Activated CD8-positive, alpha-beta memory T cell treated with anti-CD3 and anti-CD28 coated beads for 36 hours (primary cell): ENCODE results near the gene DYNC1H1. TPM values are rescaled to one million over a fixed set of nuclear protein-coding genes. Genes with fewer than 3 reads are reported as not detected.

Source experiments
- CTCF ChIA-PET: fragments of 350-600 bp; sonication (Branson Sonifier 250); formaldehyde crosslinking; loops from one replicate; lab custom pipeline; 2021; ENCODE audit warnings: antibody characterized with exemption; lab: Charles Lee
- POLR2A ChIA-PET: fragments of 350-600 bp; sonication (Branson Sonifier 250); formaldehyde crosslinking; loops from one replicate; lab custom pipeline; 2021; ENCODE audit warnings: antibody characterized with exemption; lab: Charles Lee
- total RNA-seq, 2 experiments: library from RNA; stranded (reverse); gene quantifications; one replicate each; pipeline ENCODE4 v1.2.3, GENCODE V29; 2021

The DYNC1H1 gene
- total RNA-seq, 2 experiments from 2014 or later = 253 to 261 TPM

DNA sequence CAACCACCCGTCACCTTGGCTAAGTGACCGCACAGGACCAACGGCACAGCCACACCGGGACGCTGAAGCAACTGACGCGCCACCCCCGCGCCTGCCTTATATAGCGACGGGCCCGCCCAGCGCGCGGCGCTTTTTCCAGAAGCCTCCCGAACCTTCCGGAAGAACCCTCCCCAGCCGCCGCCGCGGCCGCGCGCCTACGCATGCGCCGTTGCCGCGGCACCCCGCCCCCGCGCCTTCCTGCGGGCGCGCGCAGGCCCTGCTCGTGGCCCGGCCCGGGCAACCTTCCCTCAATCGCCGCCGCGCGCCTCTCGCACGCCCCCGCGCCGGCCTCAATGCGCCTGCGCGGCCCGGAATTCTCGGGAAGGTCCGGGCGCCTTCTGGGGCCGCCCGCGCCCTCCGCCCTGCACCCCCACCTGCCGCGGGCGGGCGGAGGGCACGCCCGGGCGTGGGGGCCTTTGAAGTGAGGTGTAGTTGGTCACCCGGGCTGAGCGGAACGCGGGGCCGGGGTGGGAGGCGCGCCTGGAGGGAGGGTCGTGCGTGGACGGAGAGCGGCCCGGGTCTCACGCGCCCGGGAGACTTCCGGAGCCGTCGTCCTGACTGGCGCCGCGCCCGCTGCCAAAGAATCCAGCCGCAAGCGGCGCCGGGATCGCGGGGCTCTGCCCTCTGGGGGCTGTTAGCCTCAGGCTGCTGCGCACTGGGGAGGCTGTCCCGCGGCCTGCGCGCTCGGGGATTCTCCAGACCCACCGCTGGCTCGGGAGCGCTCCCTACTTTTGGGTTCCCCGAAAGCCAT, 122.8 kb downstream of the DYNC1H1 start, which contains the start of gene HSP90AA1:
TSS of gene HSP90AA1 (minus strand) at position 73 of the 790 bp plus-strand sequence. CDS start 666 bp downstream, outside the sequence.
- ChIA-PET CTCF (interaction anchor here (0.7 to 1.4 kb wide), 4 partner anchors 9 to 318 kb away, joined by 3 to 6 read pairs (median 4); no protein-coding TSS in a partner anchor), POLR2A (interaction anchor here (0.6 to 1.0 kb wide), 3 partner anchors 14 to 141 kb away, joined by 3 to 5 read pairs (median 4); no protein-coding TSS in a partner anchor)

DNA sequence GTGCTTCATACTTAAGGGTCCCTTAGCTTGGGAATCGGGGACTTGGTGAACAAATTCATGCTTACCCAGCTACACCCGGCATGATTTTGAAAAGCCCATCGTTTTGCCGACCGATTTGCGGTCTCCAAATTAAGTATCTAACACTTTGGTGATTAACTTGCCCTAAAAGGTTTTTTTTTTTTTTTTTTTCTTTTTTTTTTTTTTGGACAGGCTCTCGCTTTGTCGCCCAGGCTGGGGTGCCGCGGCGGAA, 123.3 kb downstream of the DYNC1H1 start:
- ChIA-PET CTCF (interaction anchor here (0.7 to 1.4 kb wide), 4 partner anchors 9 to 319 kb away, joined by 3 to 6 read pairs (median 4); no protein-coding TSS in a partner anchor), POLR2A (interaction anchor here (0.5 to 1.8 kb wide), 6 partner anchors 10 to 468 kb away, joined by 3 to 6 read pairs (median 4); no protein-coding TSS in a partner anchor)

DNA sequence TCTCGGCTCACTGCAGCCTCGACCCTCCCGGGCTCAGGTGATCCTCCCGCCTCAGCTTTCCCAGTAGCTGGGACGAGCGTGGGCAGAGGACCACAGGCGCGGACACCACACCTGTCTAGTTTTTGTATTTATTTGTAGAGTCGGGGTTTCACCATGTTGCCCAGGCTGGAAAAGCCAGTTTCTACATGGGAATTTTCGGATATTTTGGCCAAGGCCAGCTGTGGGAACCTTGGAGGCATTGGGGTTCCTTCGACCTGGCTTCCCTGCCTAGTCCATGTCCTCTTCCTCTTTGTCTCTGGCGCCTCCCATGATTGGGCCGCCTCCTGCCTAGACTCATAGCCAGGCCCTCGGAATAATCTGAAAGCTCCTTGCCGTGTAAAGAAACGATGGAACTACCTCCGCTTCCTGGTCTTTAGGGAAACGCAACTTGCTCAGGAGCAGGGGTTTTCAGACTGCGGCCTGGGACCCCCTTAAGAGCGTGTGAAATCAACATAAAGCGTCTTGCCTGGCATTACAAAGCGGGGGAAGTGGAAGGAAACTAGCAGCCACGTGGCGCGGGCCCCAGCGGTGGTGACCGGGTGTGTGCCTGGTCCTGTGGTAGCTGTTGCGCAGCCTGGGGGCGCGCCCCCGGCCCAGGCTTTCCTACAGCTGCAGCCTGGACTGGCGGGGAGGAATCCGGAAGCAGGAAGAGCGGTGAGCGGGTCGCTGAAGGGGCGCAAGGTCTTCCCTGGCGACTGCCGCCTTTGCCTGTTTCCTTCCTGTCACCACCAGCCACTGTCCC, 123.8 kb downstream of the DYNC1H1 start:
- CTCF ChIA-PET = interaction anchor here (0.7 to 1.4 kb wide), 5 partner anchors 8 to 319 kb away, joined by 3 to 6 read pairs (median 4); no protein-coding TSS in a partner anchor

DNA sequence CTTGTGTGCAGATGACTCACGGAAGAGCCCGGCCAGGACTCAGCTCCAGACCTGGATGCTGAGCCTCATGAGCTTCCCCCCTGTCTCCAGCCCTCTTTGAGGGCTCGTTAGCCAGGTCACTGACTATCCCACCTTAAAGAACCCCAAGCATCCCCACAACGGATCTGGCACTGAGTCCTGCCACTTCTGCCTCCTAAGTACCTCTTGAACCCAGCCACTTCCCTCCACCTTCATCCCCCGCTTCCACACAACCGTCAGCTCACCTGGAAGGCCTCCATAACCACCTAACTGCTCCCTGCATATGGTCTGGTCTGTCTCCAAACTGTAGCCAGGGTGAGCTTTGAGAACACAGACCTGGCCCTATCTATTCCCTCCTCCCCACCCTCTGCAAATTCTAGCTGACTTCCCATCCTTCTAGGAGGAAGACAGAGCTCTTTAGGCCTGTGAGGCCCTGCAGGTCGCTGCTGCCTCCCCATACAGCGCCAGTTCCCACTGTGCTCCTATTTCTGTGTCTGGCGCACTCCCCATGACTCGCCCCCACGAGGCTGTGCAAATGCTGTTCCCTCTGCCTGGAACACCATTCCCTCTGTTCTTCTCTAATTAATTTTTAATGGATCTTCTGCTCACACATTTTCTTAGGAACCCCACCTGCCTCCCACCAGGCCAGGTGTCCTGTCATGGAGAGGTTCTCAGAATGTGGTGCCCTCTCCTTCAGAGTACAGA, 125.4 kb downstream of the DYNC1H1 start:
- ChIA-PET CTCF (no interaction called here), POLR2A (interaction anchor here (1.0 to 1.8 kb wide), 2 partner anchors 12 to 14 kb away, joined by 3 to 6 read pairs; no protein-coding TSS in a partner anchor)

More for the DNA sequence above, 123.8 kb downstream of the DYNC1H1 start:
- POLR2A ChIA-PET = interaction anchor here (0.5 to 1.8 kb wide), 8 partner anchors 9 to 1716 kb away, joined by 3 to 11 read pairs (median 4); no protein-coding TSS in a partner anchor

DNA sequence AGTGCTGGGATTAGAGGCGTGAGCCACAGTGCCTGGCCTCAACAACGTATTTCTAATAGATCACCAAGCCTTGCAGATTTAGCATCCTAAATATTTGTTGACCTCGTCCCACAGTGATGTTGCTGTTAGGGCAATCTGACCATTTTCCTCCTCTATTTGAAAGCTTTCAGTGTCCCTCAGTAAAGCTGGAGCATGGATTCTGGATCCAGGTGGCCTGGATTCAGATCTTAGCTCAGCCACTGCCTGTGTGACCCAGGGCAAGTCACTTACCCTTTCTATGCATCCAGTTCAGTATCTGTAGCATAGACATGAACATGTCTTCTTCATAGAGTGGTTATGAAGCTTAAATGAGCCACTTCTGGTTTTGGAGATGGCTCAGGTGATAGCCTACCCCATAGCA, 126.3 kb downstream of the DYNC1H1 start:
- ChIA-PET POLR2A (no interaction called here), CTCF (interaction anchor here (1.2 kb wide), 1 partner anchor 223 kb away, joined by 4 read pairs; no protein-coding TSS in a partner anchor)

DNA sequence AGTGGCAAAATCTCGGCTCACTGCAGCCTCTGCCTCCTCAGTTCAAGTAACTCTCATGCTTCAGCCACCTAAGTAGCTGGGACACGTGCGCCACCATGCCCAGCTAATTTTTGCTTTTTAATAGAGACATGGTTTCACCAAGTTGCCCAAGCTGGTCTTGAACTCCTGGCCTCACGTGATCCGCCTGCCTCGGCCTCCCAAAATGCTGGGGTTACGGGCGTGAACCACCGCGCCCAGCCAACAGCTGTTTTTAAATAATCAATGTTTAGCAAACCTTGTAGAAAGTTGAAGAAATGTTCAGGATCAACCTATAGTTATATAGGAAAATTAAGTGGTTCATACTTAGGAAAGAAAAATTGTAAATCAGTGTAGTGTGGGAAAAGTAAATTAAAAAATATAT, 128.4 kb downstream of the DYNC1H1 start:
- ChIA-PET POLR2A (no interaction called here), CTCF (interaction anchor here (1.8 kb wide), 1 partner anchor 221 kb away, joined by 4 read pairs; no protein-coding TSS in a partner anchor)

DNA sequence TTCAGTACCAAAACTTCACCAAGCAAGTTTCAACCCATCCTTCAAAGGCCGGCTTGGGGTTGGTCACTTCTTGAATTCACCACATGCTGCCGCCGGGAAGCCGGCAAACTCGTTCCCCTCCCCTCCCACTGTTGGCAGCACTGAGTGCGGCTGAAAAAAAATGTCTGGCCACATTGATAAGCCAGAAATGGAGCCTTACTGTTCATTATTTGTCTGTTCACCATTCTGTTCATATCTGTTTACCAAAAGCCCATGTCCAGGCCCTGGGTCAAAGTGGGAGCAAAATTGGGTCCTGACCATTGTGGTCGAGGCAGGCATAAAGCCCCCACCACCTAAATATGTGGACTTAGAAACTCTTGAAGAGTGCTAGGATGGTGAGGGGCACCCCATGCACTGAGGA, 129.7 kb downstream of the DYNC1H1 start:
- CTCF ChIA-PET = interaction anchor here (0.5 to 1.8 kb wide), 2 partner anchors 40 to 220 kb away, joined by 4 read pairs; no protein-coding TSS in a partner anchor
- POLR2A ChIA-PET = no interaction called here

DNA sequence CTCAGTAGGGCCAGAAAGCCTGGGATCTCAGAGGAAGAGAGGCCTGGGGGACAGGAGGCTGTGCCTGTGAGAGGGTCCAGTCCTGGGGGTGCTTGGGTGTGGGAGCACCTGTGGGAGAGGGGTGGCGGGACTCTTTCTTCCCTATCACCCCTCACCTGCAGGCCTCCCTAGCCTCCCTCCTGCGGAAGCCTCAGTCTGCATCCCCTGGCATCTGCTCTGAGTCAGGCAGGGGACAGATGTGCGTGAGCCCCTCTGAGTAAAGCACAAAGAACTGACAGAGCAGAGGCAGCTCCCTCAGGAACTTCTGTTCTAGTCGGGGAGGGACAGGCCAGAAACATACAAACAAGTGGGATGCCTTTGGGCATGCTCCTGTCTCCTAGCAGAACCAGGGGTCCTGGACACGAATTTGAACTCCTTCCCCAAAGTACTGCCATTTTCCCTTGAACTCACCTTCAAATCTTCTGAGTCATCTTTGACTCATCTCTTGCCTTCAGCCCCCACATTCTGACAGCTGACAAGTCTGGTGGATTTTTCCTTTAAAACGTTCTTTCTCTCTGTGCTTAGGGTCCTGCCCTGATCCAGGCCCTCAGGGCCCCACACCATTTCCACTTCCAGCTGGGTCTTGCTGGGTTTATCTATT, 131.0 kb downstream of the DYNC1H1 start:
- POLR2A ChIA-PET = no interaction called here
- CTCF ChIA-PET = interaction anchor here (0.8 to 2.1 kb wide), 11 partner anchors 11 to 219 kb away, joined by 3 to 11 read pairs (median 3); partner anchors contain the start of gene DYNC1H1

DNA sequence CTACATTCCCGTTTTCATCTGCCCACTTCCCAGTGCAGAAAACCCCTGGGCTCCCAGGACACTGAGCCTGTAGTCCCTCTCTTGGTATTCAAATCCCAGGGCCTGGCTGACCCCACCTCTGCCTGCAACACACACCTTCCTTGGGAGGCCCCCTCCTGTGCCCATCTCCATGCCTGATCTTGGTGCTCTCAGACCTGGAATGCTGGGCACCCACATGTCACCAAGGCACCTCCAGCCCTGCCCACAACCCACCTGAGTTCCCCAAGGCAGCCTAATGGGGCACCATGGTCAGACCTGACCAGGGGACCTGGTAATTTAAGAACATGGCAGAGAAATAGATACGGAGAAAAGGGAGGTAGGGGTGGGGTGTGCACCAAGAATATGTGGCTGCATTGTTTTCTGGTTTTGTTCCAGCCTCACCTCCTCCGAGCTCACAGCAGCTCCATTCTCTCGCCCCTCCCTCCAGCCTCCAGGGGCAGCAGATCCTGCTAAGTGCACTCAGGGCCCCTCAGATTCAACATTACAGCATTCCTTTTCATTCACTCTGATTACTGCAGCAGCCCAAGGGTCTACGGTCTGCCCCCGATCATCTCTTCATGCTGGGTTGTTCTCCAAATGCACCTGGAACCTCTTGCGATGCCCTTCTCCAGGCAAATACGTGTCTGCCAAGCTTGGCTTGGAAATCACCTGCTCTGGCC, 131.6 kb downstream of the DYNC1H1 start:
- ChIA-PET CTCF (interaction anchor here (0.8 to 2.1 kb wide), 19 partner anchors 8 to 218 kb away, joined by 3 to 11 read pairs (median 3); partner anchors contain the start of genes DYNC1H1 and WDR20), POLR2A (no interaction called here)

DNA sequence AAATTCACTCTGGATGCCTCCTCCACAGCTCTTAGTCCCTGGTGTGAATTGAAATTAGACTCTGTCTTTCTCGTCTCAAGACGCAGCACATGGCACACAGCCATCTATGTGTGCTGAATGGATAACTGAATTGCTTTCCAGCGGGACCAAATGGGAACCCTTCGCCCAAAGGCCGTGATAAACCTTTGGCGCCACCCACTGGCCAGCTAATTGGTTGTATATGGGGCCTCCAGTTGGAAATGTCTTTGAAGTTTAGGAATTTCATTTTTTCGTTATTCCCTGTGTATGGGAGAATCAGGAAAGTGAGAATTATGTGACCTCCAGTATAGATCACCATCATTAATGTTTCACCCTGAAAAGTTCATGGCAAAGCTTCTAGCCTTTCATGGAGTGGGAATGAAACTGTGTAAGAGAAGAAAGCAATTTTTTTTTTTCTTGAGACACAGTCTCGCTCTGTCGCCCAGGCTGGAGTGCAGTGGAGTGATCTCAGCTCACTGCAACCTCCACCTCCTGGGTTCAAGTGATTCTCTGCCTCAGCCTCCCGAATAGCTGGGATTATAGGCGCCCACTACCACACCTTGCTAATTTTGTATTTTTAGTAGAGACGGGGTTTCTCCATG, 132.3 kb downstream of the DYNC1H1 start:
- POLR2A ChIA-PET = no interaction called here
- CTCF ChIA-PET = interaction anchor here (0.6 to 2.1 kb wide), 22 partner anchors 8 to 375 kb away, joined by 3 to 11 read pairs (median 4); partner anchors contain the start of genes DYNC1H1 and WDR20

DNA sequence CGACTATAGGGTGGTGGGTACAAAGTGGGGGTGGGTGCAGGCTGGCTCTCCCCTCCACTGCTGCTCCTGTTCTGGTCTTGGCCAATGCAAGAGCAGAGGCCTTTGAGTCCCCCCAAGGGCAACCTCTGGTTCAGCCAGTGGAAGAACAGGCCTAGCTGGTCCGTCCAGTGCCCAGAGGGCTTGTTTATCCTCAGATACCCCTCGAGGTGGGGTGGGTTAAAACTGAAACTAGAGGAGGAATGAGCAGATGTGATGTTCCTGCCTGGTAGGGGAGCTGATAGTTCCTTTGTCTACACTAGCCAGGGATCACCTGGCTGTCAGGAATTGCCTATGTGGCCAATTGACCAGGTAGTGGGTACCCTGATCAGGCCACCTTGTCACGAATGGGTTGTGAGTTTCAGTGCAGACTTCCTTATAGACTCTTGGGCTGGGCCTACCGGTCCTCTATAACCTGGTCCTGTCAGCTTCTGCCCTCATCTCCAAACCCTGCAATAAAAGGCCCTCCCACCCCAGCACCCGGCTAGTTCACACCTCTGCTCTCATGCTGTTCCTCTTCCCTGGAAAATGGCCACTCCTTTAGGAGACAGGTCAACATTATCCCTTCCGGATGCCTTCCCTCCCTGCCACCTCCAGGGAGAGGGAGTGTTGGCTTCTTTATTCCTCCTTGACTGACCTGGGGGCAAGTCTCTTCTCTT, 133.2 kb downstream of the DYNC1H1 start:
- CTCF ChIA-PET = interaction anchor here (1.0 to 2.1 kb wide), 8 partner anchors 9 to 376 kb away, joined by 3 to 11 read pairs (median 3); no protein-coding TSS in a partner anchor
- POLR2A ChIA-PET = interaction anchor here (0.6 kb wide), 2 partner anchors 10 to 14 kb away, joined by 3 to 6 read pairs; no protein-coding TSS in a partner anchor

DNA sequence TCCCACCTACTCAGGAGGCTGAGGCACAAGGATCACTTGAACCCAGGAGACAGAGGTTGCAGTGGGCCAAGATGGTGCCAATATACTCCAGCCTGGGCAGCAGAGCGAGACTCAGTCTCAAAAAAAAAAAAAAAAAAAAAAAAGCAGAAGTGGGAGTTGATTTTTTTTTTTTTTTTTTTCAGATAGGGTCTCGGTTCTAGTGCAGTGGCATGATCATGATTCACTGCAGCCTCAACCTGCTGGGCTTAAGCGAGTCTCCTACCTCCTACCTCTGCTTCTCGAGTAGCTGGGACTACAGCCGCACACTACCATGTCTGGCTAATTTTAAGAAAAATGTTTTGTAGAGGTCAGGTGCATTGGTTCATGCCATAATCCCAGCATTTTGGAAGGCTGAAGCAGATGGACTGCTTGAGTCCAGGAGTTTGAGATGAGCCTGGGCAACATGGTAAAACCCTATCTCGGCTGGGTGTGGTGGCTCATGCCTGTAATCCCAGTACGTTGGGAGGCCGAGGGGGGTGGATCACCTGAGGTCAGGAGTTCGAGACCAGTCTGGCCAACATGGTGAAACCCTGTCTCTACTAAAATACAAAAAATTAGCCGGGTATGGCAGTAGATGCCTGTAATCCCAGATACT, 138.8 kb downstream of the DYNC1H1 start:
- POLR2A ChIA-PET = no interaction called here
- CTCF ChIA-PET = no interaction called here

DNA sequence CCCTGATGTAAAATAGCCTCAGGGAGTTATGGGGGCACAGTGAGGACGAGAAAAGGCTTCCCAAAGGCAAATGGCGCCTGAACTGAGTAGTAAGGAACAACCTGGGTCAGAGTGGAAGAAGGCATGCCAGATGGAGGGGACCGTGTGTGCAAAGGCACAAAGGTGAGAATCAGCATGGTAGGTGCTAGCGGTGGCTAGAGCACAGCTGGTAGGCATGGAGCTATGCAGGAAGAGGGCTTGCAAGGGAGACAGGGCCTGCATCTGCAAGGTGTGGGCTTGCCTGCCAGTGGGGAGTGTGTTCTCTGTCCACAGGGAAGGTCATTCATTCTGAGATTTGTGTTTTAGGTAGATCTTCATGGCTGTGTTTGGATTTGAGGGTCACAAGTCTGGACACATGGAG, 141.0 kb downstream of the DYNC1H1 start:
- ChIA-PET POLR2A (no interaction called here), CTCF (interaction anchor here (1.8 kb wide), 1 partner anchor 9 kb away, joined by 5 read pairs; no protein-coding TSS in a partner anchor)
